Measurements from ENCODE around the gene PTDSS2. TPM values are rescaled to one million over a fixed set of nuclear protein-coding genes. Genes with fewer than 3 reads are reported as not detected.

Gene PTDSS2
- total RNA-seq, 4 donors from 2014 or later = 21.0 to 42.7 (median 31.7) TPM

DNA sequence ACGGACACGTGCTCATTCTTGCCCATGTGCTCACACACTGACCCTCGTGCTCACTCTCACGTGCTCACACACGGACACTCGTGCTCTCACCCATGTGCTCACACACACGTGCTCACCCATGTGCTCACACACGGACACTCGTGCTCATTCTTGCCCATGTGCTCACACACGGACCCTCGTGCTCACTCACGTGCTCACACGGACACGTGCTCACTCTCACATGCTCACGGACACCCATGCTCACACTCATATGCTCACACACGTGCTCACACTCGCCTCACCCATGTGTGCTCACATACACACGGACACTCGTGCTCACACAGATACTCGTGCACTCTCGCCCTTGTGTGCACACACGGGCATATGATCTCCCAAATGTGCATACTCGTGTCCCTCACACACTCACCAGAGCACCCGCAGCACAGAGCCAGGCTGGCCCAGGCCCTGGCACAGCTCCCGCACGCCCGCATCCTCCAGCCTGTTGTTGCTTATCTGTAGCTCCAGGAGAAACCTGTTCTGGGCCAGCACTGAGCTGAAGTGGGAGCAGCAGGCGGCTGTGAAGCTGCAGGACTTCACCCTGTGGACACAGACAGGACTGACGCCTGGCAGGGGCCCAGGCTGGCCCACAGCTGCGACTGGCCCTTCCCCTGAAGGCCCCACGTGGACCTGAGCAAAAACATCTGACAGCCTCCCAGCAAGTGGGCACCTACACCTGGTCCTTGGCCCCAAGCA lies 47.7 kb downstream of the PTDSS2 start:
- H3K9me3 ChIP-seq = no peaks in the 10 kb centered on the region
- H3K36me3 ChIP-seq = peaks cover 0 to 88% (median 0%) of the 10 kb centered on the region in 3 donors
- TF ChIP-seq, protein P1, sequence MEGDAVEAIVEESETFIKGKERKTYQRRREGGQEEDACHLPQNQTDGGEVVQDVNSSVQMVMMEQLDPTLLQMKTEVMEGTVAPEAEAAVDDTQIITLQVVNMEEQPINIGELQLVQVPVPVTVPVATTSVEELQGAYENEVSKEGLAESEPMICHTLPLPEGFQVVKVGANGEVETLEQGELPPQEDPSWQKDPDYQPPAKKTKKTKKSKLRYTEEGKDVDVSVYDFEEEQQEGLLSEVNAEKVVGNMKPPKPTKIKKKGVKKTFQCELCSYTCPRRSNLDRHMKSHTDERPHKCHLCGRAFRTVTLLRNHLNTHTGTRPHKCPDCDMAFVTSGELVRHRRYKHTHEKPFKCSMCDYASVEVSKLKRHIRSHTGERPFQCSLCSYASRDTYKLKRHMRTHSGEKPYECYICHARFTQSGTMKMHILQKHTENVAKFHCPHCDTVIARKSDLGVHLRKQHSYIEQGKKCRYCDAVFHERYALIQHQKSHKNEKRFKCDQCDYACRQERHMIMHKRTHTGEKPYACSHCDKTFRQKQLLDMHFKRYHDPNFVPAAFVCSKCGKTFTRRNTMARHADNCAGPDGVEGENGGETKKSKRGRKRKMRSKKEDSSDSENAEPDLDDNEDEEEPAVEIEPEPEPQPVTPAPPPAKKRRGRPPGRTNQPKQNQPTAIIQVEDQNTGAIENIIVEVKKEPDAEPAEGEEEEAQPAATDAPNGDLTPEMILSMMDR (IDR thresholded peaks at IDR 0.05) = no peak
- TF ChIP-seq POLR2A (IDR thresholded peaks at IDR 0.05) = no peak
- no peak for DNase-seq
- H3K4me3 ChIP-seq = no peak overlapping the region
- H3K27ac ChIP-seq = no peak overlapping the region
- H3K4me1 ChIP-seq = peaks cover 0 to 5% (median 1%) of the 10 kb centered on the region in 4 donors
- H3K27me3 ChIP-seq = no peaks in the 10 kb centered on the region

DNA sequence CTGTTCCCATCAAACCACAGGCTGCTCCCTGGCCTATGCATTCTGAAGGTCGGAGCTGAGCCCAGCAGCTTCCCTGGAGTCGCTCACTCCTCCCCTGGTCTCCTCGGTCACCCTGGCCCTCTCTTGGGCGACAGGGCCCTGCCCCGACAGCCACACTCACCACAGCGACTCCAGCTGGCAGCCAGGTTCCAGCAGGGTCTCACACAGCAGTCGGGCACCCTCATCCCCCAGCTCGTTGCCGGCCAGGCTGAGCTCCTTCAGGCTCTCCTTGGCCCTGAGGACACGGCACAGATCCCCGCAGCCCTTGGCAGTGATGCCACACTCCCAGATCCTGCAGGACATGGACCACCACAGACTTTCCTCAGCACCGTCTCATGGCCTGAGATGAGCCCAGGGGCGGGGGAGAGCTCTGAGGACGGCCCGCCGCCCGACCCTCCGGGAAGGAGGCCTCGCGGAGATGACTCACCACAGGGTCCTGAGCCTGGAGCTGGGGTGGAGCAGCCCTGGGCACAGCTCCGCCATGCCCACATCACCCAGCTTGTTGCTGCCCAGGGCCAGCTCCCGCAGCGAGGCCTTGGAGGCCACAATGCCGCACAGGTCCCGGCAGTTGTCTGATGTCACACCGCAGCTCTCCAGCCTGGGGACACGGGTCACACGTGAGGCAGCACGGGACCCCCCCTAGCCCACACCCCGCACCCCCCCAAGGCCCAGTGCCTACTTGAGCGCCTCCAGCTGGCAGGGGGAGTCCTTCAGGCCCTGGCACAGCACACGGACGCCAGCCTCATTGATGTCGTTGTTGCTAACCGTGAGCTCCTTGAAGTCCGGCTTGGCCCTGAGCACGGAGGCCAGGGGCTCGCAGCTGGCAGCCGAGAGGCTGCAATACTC lies 48.5 kb downstream of the PTDSS2 start:
- TF ChIP-seq, protein P1 (IDR thresholded peaks at IDR 0.05) = no peak
- no peak for TF ChIP-seq POLR2A (IDR thresholded peaks at IDR 0.05)
- no peak overlapping the region for H3K27ac ChIP-seq
- no peak for DNase-seq
- H3K27me3 ChIP-seq = no peaks in the 10 kb centered on the region
- H3K4me1 ChIP-seq = peaks cover 0 to 10% (median 7%) of the 10 kb centered on the region in 4 donors
- no peak overlapping the region for H3K4me3 ChIP-seq
- H3K36me3 ChIP-seq = peaks cover 0 to 81% (median 0%) of the 10 kb centered on the region in 3 donors
- no peaks in the 10 kb centered on the region for H3K9me3 ChIP-seq

DNA sequence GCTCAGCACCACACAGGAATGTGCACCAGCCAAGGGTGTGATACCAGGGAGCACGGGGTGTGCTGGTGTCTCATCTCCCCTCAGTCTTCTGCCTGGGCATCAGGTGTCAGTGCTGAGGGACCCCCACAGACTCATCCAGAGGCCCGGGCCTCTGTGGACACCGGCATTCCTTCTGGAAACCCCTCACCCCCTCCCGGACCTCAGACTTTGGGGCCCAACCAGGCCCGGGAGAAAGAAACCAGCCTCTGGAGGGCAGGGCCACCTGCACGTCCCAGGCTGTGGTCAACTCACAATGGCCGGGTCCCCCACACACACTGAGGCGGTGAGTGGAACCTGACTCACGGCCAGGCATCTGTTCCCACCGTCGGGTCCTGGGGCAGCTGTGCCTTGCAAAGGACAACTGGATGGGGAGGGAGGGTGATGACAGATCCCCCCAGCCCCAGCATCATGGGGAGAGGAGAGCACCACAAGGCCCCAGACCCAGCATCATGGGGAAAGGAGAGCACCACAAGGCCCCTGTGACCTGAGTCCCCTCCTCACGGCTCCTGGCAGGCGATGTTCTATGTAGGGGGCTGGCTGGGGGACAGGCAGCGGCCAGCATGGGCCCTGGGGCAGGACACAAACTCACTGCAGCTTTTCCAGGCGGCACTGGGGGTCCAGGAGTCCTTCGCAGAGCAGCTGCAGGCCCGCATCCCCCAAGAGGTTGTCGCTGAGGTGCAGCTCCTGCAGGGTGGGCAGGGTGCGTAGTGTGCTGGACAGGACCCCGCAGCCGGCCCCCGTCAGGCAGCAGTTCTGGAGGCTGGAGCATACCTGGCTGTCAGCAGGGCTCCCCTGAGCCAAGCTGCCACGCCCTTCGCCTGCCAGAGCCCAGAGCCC lies 49.4 kb downstream of the PTDSS2 start:
- TF ChIP-seq POLR2A (IDR thresholded peaks at IDR 0.05) = no peak
- TF ChIP-seq, protein P1 (IDR thresholded peaks at IDR 0.05) = no peak
- Histone ChIP-seq H3K9me3 (no peaks in the 10 kb centered on the region), H3K36me3 (peaks cover 0 to 72% (median 0%) of the 10 kb centered on the region in 3 donors), H3K27ac (no peak overlapping the region), H3K4me1 (peaks cover 0 to 16% (median 11%) of the 10 kb centered on the region in 4 donors), H3K27me3 (no peaks in the 10 kb centered on the region), H3K4me3 (no peak overlapping the region)
- no peak for DNase-seq

DNA sequence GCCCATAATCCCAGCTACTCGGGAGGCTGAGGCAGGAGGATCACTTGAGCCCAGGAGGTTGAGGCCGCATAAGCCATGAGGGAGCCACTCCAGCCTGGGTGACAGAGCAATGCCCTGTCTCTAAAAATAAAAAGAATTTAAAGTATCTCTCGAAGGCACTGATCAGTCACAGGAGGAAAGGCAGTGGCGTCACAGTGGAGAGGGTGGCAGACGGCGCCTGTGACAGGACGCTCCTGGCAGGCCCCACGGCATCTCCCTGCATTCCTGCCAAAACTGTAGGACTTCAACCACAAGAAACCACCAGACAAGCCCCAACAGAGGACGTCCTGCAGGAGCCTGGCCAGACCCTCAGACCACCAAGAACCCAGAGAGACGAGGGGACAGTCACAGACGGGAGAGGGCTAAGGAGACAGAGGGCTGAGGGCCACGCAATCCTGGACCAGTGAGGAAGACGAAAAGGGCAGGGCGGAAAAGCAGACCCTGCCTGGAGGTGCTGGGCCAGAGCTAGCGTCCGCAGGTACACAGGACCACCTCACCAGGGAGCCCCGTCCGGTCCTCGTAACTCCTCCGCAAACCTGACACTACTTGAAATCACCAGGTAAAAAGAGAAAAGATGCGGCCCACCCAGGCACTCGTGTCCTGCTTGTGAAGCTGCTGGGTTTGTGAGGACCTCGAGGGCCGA lies 51.1 kb downstream of the PTDSS2 start:
- no peak for TF ChIP-seq POLR2A (IDR thresholded peaks at IDR 0.05)
- TF ChIP-seq, protein P1 (IDR thresholded peaks at IDR 0.05) = no peak
- H3K4me1 ChIP-seq = peaks cover 6 to 32% (median 16%) of the 10 kb centered on the region in 4 donors
- H3K27ac ChIP-seq = no peak overlapping the region
- DNase-seq = no peak
- H3K36me3 ChIP-seq = peaks cover 0 to 58% (median 0%) of the 10 kb centered on the region in 3 donors
- H3K4me3 ChIP-seq = no peak overlapping the region
- no peaks in the 10 kb centered on the region for H3K9me3 ChIP-seq
- H3K27me3 ChIP-seq = no peaks in the 10 kb centered on the region

Measured in Peyer's patch (tissue), 4 donors.